SK-N-SH treated with all-trans-retinoic acid at 6 μM for 48 hours (cell line): ENCODE results near the gene SCUBE2.

Experiments
- ARNTL ChIP-seq: fragments of 450-650 bp; formaldehyde crosslinking; IDR thresholded peaks from 2 replicates; pipeline ENCODE4 v1.5.0; 2020; ENCODE audit warnings: low read depth, mild to moderate bottlenecking, moderate library complexity, borderline replicate concordance
- CSDC2 ChIP-seq: fragments of 250-450 bp; sonication (Bioruptor Pico); IDR thresholded peaks from 2 replicates; pipeline ENCODE4 v1.5.0; 2020; ENCODE audit warnings: mild to moderate bottlenecking, moderate library complexity
- ESRRG ChIP-seq: fragments of 250-450 bp; sonication (Bioruptor Pico); IDR thresholded peaks from 2 replicates; pipeline ENCODE4 v1.6.1; 2021; ENCODE audit warnings: mild to moderate bottlenecking
- GLIS3 ChIP-seq: fragments of 250-450 bp; sonication (Bioruptor Pico); IDR thresholded peaks from 2 replicates; pipeline ENCODE4 v1.5.0; 2020; ENCODE audit warnings: mild to moderate bottlenecking, moderate library complexity
- RARB ChIP-seq: fragments of 250-450 bp; sonication (Bioruptor Pico); IDR thresholded peaks from 2 replicates; pipeline ENCODE4 v1.8.0; 2021; ENCODE audit warnings: mild to moderate bottlenecking, moderate library complexity
- ZFP3 ChIP-seq: fragments of 250-450 bp; sonication (Bioruptor Pico); IDR thresholded peaks from 2 replicates; pipeline ENCODE4 v1.5.0; 2020; ENCODE audit warnings: mild to moderate bottlenecking, moderate library complexity
- ZNF565 ChIP-seq: fragments of 450-650 bp; formaldehyde crosslinking; conservative IDR thresholded peaks from 2 replicates; pipeline ENCODE4 v1.5.0; 2020; ENCODE audit warnings: low read depth, mild to moderate bottlenecking, moderate library complexity
- ZNF8 ChIP-seq: fragments of 450-650 bp; formaldehyde crosslinking; IDR thresholded peaks from 2 replicates; pipeline ENCODE4 v1.5.0; 2020; ENCODE audit warnings: mild to moderate bottlenecking, moderate library complexity
- TF ChIP-seq, protein P1 (sequence below): fragments of 250-450 bp; sonication (Bioruptor Pico); IDR thresholded peaks from 2 replicates; pipeline ENCODE4 v1.5.1; 2020; ENCODE audit warnings: low read depth, mild to moderate bottlenecking, moderate library complexity
- TF ChIP-seq, protein P2 (sequence below): fragments of 250-450 bp; sonication (Bioruptor Pico); IDR thresholded peaks from 2 replicates; pipeline ENCODE4 v1.8.0; 2020; ENCODE audit warnings: mild to moderate bottlenecking, moderate library complexity, borderline replicate concordance

GRCh38 chr11:9015677-9016076 lies 75.7 kb downstream of the SCUBE2 start:
- no peak for TF ChIP-seq ZNF8
- no peak for TF ChIP-seq ZNF565 (CRISPR knock-in tag)
- TF ChIP-seq ARNTL (CRISPR knock-in tag), result no peak
- no peak for TF ChIP-seq GLIS3 (CRISPR knock-in tag)
- no peak for TF ChIP-seq ESRRG (CRISPR knock-in tag)
- no peak for TF ChIP-seq CSDC2
- TF ChIP-seq ZFP3 (CRISPR knock-in tag), result no peak
- TF ChIP-seq RARB, result no peak
- TF ChIP-seq, protein P1, sequence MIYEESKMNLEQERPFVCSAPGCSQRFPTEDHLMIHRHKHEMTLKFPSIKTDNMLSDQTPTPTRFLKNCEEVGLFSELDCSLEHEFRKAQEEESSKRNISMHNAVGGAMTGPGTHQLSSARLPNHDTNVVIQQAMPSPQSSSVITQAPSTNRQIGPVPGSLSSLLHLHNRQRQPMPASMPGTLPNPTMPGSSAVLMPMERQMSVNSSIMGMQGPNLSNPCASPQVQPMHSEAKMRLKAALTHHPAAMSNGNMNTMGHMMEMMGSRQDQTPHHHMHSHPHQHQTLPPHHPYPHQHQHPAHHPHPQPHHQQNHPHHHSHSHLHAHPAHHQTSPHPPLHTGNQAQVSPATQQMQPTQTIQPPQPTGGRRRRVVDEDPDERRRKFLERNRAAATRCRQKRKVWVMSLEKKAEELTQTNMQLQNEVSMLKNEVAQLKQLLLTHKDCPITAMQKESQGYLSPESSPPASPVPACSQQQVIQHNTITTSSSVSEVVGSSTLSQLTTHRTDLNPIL (CRISPR knock-in tag), result no peak
- TF ChIP-seq, protein P2, sequence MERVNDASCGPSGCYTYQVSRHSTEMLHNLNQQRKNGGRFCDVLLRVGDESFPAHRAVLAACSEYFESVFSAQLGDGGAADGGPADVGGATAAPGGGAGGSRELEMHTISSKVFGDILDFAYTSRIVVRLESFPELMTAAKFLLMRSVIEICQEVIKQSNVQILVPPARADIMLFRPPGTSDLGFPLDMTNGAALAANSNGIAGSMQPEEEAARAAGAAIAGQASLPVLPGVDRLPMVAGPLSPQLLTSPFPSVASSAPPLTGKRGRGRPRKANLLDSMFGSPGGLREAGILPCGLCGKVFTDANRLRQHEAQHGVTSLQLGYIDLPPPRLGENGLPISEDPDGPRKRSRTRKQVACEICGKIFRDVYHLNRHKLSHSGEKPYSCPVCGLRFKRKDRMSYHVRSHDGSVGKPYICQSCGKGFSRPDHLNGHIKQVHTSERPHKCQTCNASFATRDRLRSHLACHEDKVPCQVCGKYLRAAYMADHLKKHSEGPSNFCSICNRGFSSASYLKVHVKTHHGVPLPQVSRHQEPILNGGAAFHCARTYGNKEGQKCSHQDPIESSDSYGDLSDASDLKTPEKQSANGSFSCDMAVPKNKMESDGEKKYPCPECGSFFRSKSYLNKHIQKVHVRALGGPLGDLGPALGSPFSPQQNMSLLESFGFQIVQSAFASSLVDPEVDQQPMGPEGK (CRISPR knock-in tag), result no peak
